Subcutaneous adipose tissue (tissue), 4 donors: Measurements from ENCODE around the gene CSF2RB. TPM values are rescaled to one million over a fixed set of nuclear protein-coding genes. Genes with fewer than 3 reads are reported as not detected.

Experiments
- CTCF ChIP-seq: fragments of 450-650 bp; IDR thresholded peaks from one replicate; pipeline ENCODE4 v1.5.1; 2016; ENCODE audit warnings: low read depth, mild to moderate bottlenecking, control low read depth, antibody characterized with exemption, moderate library complexity
- total RNA-seq, 4 donors: library from RNA; depleted of rRNA; stranded (reverse); fragments of >200 nt; gene quantifications; one replicate each; pipeline ENCODE4 v1.1.0, GENCODE V29; 2016

Gene CSF2RB
- total RNA-seq, 4 donors from 2014 or later, result 5.8 to 11.7 (median 10.5) TPM

- TF ChIP-seq CTCF, result no peak
Observed at GRCh38 chr22:36875741-36876140, 37.7 kb upstream of the CSF2RB start.

GRCh38 chr22:36879775-36880174 is 33.7 kb upstream of the CSF2RB start:
- TF ChIP-seq CTCF, result no peak

GRCh38 chr22:36881504-36882245 is 31.8 kb upstream of the CSF2RB start:
- no peak for TF ChIP-seq CTCF

- TF ChIP-seq CTCF, result no peak
Observed at GRCh38 chr22:36884349-36885158, 28.9 kb upstream of the CSF2RB start.

- TF ChIP-seq CTCF, result no peak
Observed at GRCh38 chr22:36885474-36885873, 28.0 kb upstream of the CSF2RB start.

- TF ChIP-seq CTCF, result no peak
Observed at GRCh38 chr22:36886016-36886415, 27.4 kb upstream of the CSF2RB start.

GRCh38 chr22:36887162-36887561 is 26.3 kb upstream of the CSF2RB start:
- no peak for TF ChIP-seq CTCF
